GM18507 (cell line): ENCODE results near the gene SH3BP5.

ENCODE experiments used
- DNase-seq: peaks from one replicate; pipeline ENCODE4 v3.0.0; 2011; ENCODE audit warnings: low read depth; ENCODE audit not compliant: insufficient read length; ENCODE audit errors: extremely low spot score
- FAIRE-seq: peaks from 2 replicates; lab custom pipeline; 2011; peaks lifted over from hg19 to GRCh38; lab: Jason Lieb, UNC

Gene SH3BP5

DNA sequence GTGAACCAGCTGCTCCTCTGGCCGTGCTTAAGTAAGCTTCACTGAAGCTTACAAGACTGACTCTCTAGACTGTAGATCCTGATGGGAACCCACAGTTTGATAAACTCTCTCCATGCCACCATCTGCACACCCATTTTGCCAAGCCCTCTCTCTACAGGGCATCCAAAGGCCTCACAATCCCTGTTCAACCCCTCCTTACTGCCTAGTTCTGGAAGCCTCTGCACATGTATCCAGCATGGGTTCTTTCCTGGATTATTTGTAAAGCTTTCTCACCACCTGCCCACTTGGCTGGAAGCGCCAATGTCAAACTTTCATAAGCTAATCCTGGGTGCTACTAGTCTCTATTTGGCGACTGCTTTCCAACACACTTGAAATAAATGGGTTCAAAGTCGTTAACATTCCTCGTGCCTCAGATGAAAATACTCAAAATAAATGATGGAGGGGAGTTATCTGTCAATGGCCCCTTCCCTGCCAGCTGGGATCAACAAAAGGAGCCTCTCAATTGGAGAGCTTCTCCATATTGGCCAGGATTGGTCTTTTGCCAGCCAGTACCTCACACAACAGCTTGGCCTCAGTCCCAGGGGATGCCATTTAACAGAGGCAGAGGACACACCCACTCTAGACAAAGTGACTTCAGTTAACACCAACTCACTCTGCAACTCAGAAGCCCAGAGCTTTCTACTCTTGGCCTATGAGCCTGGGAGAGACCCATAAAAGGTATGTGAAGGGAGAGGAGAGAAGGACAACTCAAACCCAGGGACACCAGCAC, 48.1 kb downstream of the SH3BP5 start:
- peak; percentile 46 for FAIRE-seq
- DNase-seq: no peak

DNA sequence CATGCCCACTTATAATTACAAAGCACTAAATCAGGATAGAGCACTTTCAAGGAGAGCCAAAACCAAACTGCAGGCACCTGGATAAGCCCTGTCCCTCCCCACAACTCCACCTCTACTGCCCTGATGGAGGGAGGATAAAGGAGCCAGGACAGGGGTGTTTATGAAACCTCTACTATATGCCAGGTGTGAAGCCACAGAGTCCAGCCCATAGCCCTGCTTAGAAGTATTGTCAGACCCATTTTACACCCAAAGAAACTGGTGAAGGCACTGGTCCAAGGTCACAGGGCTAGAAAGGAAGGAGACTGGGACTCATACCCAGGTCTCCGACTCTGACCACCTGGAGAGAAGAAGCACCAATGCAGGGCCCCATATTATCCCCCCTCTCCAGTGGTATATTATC, 48.7 kb downstream of the SH3BP5 start:
- no peak for DNase-seq

GRCh38 chr3:15281817-15282216, 50.6 kb downstream of the SH3BP5 start:
- no peak for DNase-seq

More for the DNA sequence above, 48.7 kb downstream of the SH3BP5 start:
- no peak for FAIRE-seq

GRCh38 chr3:15280853-15281532, 51.4 kb downstream of the SH3BP5 start:
- DNase-seq (no peak), FAIRE-seq (no peak)

More at GRCh38 chr3:15281817-15282216, 50.6 kb downstream of the SH3BP5 start:
- no peak for FAIRE-seq

DNA sequence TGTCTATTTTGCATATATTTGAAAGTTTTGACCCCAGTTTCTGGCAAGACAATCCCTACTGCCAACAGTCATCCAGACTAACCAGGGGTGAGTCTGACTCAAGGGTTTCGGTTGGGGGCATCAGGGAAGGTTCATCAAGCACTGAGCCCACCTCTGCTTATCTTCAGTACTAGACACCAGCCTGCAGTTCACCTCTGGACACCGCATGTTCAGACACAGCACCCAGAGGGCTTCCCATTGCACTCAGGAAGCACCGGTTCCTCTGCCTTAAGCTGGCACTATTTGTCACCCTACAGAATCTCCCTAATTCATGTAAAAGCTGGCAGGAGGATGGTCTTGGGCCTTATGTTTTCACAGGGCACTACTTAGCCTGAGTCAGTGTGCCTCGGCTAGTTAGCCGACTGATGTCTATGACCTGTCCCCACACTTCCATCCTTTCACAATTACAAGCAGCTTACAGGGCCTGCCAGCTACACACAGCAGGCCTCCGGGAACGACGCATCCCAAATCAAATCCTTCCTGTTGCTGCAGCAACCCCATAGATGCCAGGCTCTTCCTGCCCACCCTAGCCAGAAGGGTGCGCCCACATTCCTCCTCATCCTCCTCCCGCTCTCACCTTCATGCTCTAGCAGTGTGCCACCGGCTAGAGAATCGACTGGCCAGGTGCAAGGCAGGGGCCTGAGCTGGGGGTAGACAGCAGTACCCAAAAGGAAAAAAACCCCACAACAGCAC, 52.5 kb downstream of the SH3BP5 start:
- FAIRE-seq (no peak), DNase-seq (no peak)

GRCh38 chr3:15279205-15279604, 53.2 kb downstream of the SH3BP5 start:
- FAIRE-seq (no peak), DNase-seq (no peak)

DNA sequence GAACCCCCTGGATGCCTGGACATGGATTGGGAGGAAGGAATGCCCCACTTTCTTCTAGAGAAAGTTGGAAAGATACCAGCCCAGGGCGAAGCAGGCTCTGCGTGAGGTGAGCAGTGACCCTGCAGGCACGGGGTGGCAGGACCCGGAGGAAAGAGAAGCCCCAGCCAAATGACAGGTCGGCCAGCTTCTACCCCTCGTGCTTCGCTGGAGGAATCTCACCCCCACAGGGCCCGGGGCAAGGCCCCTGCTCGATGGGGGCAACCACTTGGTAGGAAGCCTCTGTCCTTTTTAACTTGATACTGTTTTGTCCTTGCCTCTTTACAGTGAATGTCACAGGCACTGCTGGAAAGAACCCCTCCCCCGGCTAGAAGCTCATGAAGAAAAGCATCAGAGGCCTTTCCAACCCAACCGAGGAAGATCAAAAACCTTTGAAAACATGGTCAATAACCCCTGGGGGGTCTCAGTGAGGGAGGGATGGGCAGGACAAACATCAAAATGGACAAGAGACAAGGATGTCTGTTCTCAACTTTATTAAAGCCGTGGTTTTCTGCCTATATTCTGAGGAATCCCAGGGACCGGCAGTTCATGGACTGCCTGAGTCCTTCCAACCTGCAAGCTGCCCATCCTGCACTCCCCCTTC, 54.4 kb downstream of the SH3BP5 start:
- no peak for DNase-seq
- no peak for FAIRE-seq

GRCh38 chr3:15276028-15276724, 56.2 kb downstream of the SH3BP5 start:
- no peak for DNase-seq
- no peak for FAIRE-seq

DNA sequence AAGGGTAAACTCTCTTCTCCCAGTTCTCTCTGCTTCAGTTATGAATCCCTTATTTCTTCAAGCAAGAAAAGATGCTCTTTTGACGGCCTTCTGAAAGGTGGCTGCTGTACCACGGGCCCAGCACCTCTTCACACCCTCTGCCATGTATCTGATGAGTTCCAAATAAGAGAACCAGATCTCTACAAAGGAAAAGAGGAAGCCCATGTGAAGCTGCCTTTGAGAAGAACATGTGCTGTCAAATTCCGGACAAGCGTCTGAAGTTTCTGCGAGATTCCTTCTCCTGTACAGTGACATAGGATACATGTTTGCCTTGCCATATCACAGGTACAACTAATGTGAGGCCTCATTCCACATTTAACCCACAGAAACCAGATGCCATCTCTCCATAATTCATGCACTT, 59.2 kb downstream of the SH3BP5 start:
- FAIRE-seq (no peak), DNase-seq (no peak)

DNA sequence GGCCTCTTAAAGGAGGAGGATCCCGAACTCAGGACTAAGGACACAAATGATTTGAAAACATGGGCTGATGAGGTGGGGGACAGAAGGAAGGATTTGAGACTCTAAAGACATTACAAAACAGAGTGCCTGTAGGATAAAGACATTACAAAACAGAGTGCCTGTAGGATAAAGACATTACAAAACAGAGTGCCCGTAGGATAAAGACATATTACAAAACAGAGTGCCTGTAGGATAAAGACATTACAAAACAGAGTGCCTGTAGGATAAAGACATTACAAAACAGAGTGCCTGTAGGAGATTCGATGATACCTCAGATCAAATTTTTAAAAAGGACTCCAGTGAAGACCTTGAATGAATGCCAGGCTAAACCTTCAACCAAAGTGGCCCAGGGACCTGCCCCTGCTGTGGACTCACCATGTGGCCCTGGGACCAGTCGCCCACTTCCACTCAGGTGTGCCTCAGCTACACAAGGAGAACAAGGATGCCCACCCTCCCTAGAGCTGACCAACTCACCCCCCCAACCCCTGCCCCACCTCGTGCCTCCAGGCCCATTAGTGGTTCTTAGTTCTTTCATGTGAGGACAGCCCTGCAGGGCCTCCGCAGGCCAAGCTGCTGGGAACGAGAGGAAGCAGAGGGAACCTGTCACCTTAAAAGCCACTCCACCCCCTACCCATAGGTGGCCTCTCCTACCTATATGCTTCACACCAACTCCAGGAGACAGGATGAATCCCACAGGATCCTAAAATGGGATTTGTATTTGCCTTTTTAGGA, 59.8 kb downstream of the SH3BP5 start:
- DNase-seq: no peak

GRCh38 chr3:15271785-15272381, 60.5 kb downstream of the SH3BP5 start:
- FAIRE-seq (peak; percentile 91), DNase-seq (peak; percentile 56)

More for the DNA sequence above, 59.8 kb downstream of the SH3BP5 start:
- no peak for FAIRE-seq

DNA sequence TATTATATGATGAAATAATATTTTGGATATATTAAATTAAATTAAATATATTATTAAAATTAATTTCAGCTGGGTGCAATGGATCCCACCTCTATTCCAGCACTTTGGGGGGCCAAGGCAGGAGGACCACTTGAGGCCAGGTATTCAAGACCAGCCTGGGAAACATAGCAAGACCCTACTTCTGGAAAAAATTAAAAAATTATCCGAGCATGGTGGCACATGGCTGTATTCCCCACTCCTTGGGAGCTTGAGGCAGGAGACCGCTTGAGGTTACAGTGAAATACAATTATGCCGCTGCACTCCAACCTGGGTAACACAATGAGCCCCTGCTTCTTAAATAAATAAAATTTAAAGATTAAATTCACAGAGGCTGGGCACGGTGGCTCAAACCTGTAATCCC, 61.4 kb downstream of the SH3BP5 start:
- DNase-seq (no peak), FAIRE-seq (no peak)

DNA sequence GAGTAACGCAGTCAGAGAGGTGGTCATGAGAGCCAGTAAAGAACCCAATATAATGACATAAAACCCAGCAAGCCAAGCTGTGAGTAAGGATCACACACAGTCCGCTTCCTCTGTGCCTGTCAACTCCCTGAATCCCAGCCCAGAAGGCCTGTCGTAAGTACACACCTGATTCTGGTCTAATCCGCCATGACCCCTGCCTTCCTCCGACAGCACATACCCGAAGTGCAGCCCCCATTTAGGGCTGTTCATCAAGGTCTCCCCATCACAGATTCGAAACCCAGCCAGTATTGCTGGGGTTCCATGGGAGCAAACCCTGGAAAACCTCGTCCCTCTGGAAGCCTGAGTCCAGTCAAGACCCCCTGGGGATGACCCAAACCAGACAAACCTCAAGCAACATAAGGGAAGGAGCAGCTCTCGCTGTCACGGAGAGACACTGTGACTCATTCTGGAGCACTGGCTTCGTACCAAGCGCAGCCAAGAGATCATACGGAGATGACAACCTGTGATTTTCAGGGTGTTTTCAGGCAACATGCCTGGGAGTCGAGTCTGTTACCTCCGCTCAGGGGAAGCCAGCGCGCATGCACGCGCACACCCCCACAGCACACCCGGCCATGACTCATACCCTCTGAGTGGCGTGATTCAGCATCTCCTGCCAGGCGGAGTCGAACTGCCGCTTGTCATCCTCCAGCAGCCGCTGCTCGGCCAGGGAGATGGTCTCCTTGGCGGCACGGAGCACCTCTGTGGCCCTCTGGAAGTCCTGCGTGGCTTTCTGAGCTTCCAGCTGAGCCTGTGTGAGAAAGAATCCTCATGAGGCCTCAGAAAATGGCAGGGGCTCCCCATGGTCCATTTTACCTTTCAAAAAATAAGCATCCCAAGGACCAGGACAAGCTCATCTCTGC, 63.0 kb downstream of the SH3BP5 start:
- peak; percentile 73 for FAIRE-seq
- DNase-seq: peak; percentile 62

GRCh38 chr3:15268033-15268631, 64.3 kb downstream of the SH3BP5 start:
- DNase-seq (peak; percentile 65), FAIRE-seq (peak; percentile 86)

- DNase-seq (no peak), FAIRE-seq (no peak)
Measured at GRCh38 chr3:15267502-15267901, 64.9 kb downstream of the SH3BP5 start.

DNA sequence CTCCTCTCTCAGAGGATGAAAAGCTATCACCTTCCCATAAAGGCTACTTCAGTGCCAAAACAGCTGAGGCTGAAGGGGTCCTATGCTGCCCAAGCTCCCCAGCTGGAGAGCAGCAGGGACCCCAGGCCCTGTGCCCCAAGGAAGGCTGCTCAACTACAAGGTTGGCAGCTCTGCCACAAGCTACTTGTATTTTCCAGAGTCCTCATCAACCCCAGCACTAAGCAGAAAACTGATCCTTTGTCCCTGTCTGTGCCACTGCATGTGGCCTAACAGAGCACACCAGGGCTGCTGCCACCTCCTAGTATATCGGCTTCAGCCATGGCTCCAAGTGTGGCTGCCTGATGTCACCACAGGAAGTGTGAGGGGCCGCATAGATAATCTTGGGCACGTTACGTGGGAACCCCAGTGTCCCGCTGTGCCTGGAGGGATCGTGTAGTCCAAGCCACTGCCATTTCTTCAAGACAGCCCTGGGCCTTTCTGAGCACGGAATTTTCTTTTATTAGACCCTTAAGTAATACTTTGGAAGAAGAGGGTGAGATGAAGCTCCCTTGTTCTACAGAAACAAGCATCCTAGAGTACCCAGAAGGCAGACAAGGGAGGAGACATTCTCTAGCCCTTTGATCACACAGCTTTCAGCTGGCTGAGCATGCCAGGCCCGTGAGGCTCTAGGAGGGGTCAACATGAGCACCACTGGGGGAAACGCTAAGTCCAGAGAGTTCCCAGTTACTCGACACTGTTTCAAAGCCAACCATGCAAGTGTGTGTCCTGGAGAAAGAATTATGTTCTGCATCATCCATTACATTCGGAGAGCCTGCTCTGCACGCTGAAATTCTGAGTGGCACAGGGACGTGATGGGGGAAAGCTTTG, 65.6 kb downstream of the SH3BP5 start:
- no peak for DNase-seq
- FAIRE-seq: no peak
